IPS-20b (cell line): Measurements from ENCODE around the gene ITGB6.

Experiments
- H3K27ac ChIP-seq: one replicate; pipeline ENCODE4 v1.5.1; 2013; ENCODE audit warnings: low read length
- H3K27me3 ChIP-seq: 2 replicates; pipeline ENCODE4 v1.6.1; 2013; ENCODE audit warnings: mild to moderate bottlenecking, low read length, inconsistent platforms; ENCODE audit not compliant: insufficient read depth
- H3K36me3 ChIP-seq: 2 replicates; pipeline ENCODE4 v1.6.1; 2013; ENCODE audit warnings: low read depth, mild to moderate bottlenecking, inconsistent platforms, low read length, moderate library complexity; ENCODE audit not compliant: insufficient read depth
- H3K4me1 ChIP-seq: 2 replicates; pipeline ENCODE4 v1.6.1; 2013; ENCODE audit warnings: mild to moderate bottlenecking, control low read depth, inconsistent platforms, low read length, moderate library complexity; ENCODE audit not compliant: insufficient read depth
- H3K4me3 ChIP-seq: 2 replicates; pipeline ENCODE4 v1.5.1; 2013; ENCODE audit warnings: mild to moderate bottlenecking, low read length, inconsistent platforms
- H3K9ac ChIP-seq: 2 replicates; pipeline ENCODE4 v1.6.1; 2013; ENCODE audit warnings: low read depth, mild to moderate bottlenecking, inconsistent platforms, low read length, moderate library complexity
- H3K9me3 ChIP-seq: 2 replicates; pipeline ENCODE4 v1.6.1; 2013; ENCODE audit warnings: mild to moderate bottlenecking, low read depth, low read length, inconsistent platforms; ENCODE audit not compliant: insufficient read depth

ITGB6 gene

GRCh38 chr2:160068906-160069305, 131.2 kb downstream of the ITGB6 start:
- Histone ChIP-seq H3K9me3 (peaks cover 51% of the 10 kb centered on the region), H3K4me3 (no peak overlapping the region), H3K27ac (no peak overlapping the region), H3K27me3 (peaks cover 5% of the 10 kb centered on the region), H3K4me1 (no peaks in the 10 kb centered on the region), H3K9ac (no peak overlapping the region), H3K36me3 (no peaks in the 10 kb centered on the region)

DNA sequence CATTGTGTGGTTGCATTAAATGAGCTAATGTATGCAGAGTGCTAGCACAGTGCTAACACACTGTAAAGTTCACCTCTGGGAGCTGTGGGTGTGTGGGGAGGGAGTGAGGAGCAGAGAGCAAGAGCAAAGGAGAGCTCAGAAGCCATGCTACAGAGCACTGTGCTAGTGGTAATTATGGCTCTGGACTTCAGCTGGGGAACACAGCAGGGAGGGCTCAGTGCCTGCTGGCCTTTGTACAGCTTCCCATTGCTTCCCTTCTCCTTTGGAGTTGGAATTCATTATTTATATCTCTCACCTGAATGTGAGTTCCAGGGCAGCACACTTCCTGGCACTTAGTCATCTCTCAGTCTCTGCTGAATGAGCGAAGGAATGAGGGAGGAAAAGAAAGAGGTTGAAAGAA, 135.2 kb downstream of the ITGB6 start:
- peaks cover 36% of the 10 kb centered on the region for H3K9me3 ChIP-seq
- H3K36me3 ChIP-seq = no peaks in the 10 kb centered on the region
- no peak overlapping the region for H3K9ac ChIP-seq
- H3K4me3 ChIP-seq = no peak overlapping the region
- peaks cover 45% of the 10 kb centered on the region for H3K27me3 ChIP-seq
- peaks cover 8% of the 10 kb centered on the region for H3K4me1 ChIP-seq
- no peak overlapping the region for H3K27ac ChIP-seq

- H3K4me3 ChIP-seq = no peak overlapping the region
- H3K9me3 ChIP-seq = peaks cover 27% of the 10 kb centered on the region
- no peaks in the 10 kb centered on the region for H3K36me3 ChIP-seq
- H3K4me1 ChIP-seq = peaks cover 8% of the 10 kb centered on the region
- no peak overlapping the region for H3K9ac ChIP-seq
- peaks cover 45% of the 10 kb centered on the region for H3K27me3 ChIP-seq
- H3K27ac ChIP-seq = no peak overlapping the region
Measured at GRCh38 chr2:160063879-160064612, 136.0 kb downstream of the ITGB6 start.

- Histone ChIP-seq H3K9me3 (peaks cover 19% of the 10 kb centered on the region), H3K27me3 (peaks cover 45% of the 10 kb centered on the region), H3K9ac (no peak overlapping the region), H3K36me3 (no peaks in the 10 kb centered on the region), H3K4me3 (peak overlapping the region; percentile 82; the same call in 1 of the 2 replicates), H3K27ac (no peak overlapping the region), H3K4me1 (peaks cover 8% of the 10 kb centered on the region)
Measured at GRCh38 chr2:160063271-160063670, 136.8 kb downstream of the ITGB6 start.

DNA sequence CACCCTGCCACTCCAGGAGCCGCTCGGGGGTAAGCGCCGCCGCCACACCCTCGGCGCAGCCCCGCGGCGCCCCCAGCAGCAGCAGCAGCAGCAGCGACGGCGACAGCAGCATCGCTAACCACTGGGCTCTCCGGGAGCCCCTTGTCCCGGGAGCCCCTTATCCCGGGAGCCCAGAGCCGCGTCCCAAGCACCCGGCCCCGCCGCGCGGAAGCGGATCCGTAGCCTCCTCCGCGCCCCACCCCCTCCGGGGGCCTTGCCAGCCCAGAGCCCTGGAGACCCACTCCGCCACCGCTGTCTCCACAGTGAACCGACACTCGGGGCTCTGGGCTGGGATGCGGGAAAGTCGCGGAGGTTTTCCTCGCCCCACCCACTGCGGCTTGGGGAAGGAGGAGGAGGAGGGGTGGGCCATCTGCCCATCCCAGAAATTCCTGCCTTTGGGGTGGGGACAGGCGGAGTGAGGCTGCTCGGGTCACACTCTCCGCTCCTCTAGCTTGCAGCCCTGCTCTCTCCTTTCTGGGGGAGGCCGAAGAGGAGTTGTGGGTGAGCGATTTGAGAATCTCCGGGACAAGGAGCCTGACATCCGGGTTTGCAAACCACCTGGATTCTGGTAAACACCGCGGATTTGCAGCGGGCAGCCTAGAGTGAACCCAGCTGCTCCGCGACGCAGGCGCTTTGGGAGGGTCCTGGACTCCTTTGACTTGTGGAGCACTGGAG, 137.6 kb downstream of the ITGB6 start, which contains the start of gene PLA2R1:
Gene PLA2R1, minus strand, starts transcription at position 324 of the 714 bp plus-strand sequence. Its CDS starts 212 bp downstream, at position 112.
- peak within 1 kb of the TSS; percentile 37; the same call in 1 of the 2 replicates for H3K9ac ChIP-seq

DNA sequence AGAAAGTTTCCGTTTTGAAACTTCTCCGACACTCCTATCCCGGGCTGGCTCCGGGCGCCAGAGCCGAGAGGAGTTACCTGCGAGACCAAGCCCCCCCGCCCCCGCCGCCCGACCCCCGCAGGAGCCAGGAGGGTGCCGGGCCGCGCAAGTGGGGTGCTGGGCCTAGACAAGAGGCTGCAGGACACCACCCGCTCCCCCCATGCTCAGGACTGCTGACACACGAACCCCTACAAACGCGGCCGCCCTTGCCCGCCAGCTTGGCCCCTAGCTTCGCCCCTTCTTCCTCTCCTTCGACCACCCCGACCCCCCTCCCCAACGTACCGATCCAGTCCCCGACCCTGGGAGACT, 138.2 kb downstream of the ITGB6 start:
- peak overlapping the region; percentile 82; the same call in 1 of the 2 replicates for H3K4me3 ChIP-seq
- H3K9me3 ChIP-seq = peaks cover 6% of the 10 kb centered on the region; the same call in 1 of the 2 replicates
- H3K9ac ChIP-seq = peak overlapping the region; percentile 37; the same call in 1 of the 2 replicates
- no peak overlapping the region for H3K27ac ChIP-seq
- peaks cover 8% of the 10 kb centered on the region for H3K4me1 ChIP-seq
- no peaks in the 10 kb centered on the region for H3K36me3 ChIP-seq
- peaks cover 48% of the 10 kb centered on the region for H3K27me3 ChIP-seq

More for the DNA sequence above, 137.6 kb downstream of the ITGB6 start, which contains the start of gene PLA2R1:
- Histone ChIP-seq H3K4me3 (peak within 1 kb of the TSS; percentile 82), H3K36me3 (no peaks in the 10 kb centered on the region), H3K4me1 (peaks cover 8% of the 10 kb centered on the region), H3K27me3 (peaks cover 47% of the 10 kb centered on the region), H3K9me3 (peaks cover 11% of the 10 kb centered on the region; the same call in 1 of the 2 replicates), H3K27ac (no peak within 1 kb of the TSS)

GRCh38 chr2:160061533-160061932, 138.5 kb downstream of the ITGB6 start:
- no peak overlapping the region for H3K9ac ChIP-seq
- H3K27ac ChIP-seq = no peak overlapping the region
- H3K36me3 ChIP-seq = no peaks in the 10 kb centered on the region
- H3K9me3 ChIP-seq = peaks cover 2% of the 10 kb centered on the region; the same call in 1 of the 2 replicates
- H3K27me3 ChIP-seq = peaks cover 48% of the 10 kb centered on the region
- H3K4me1 ChIP-seq = peaks cover 8% of the 10 kb centered on the region
- peak overlapping the region; percentile 82; the same call in 1 of the 2 replicates for H3K4me3 ChIP-seq

GRCh38 chr2:160060297-160060696, 139.8 kb downstream of the ITGB6 start:
- Histone ChIP-seq H3K9me3 (no peaks in the 10 kb centered on the region), H3K9ac (no peak overlapping the region), H3K4me1 (peaks cover 11% of the 10 kb centered on the region), H3K27me3 (peaks cover 48% of the 10 kb centered on the region), H3K27ac (no peak overlapping the region), H3K36me3 (no peaks in the 10 kb centered on the region), H3K4me3 (no peak overlapping the region)

DNA sequence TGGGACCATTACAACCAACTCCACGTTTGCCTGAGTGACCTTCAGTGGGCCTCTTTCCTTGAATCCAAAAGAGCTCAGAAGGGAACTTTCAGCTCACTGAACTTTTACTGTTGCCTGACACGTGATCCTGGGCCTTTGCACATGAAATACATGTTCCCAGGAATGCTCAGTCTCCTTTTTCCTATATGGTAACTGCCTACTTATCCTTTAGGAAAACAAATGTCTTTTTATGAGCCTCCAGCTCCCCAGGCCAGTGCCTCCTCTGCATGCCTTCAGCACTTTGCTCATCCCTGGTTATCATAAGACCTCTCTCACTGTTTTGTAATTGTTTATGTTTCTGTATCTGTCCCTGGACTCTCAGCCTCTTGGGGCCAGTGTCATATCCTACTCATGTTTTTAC, 142.7 kb downstream of the ITGB6 start:
- Histone ChIP-seq H3K4me3 (no peak overlapping the region), H3K4me1 (peaks cover 7% of the 10 kb centered on the region; the same call in 1 of the 2 replicates), H3K9me3 (no peaks in the 10 kb centered on the region), H3K9ac (no peak overlapping the region), H3K27me3 (peaks cover 27% of the 10 kb centered on the region), H3K27ac (no peak overlapping the region), H3K36me3 (no peaks in the 10 kb centered on the region)

DNA sequence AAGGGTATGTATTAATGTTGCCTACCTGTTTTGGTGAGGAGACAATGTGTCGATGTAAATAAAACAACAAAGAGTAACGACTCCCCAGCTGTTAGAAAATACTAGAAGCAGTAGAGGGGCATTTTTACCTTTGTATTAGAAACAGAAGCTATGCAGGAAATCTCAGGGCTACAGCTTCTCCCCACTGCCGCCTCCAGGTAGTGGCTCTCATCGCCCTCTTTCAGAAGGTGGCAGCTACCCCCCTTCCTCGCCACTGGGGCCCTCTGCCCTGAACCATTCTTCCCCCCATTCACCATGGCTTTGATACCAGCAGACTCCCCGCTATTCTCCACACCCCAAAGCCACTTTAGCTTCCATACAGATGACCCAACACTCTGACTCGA, 144.4 kb downstream of the ITGB6 start:
- Histone ChIP-seq H3K27ac (no peak overlapping the region), H3K9ac (no peak overlapping the region), H3K36me3 (no peaks in the 10 kb centered on the region), H3K4me1 (peaks cover 13% of the 10 kb centered on the region), H3K9me3 (no peaks in the 10 kb centered on the region), H3K27me3 (peaks cover 11% of the 10 kb centered on the region), H3K4me3 (peak overlapping the region; percentile 37; the same call in 1 of the 2 replicates)

- no peaks in the 10 kb centered on the region for H3K36me3 ChIP-seq
- peaks cover 13% of the 10 kb centered on the region for H3K4me1 ChIP-seq
- H3K27ac ChIP-seq = no peak overlapping the region
- peak overlapping the region; percentile 37; the same call in 1 of the 2 replicates for H3K4me3 ChIP-seq
- peaks cover 5% of the 10 kb centered on the region; the same call in 1 of the 2 replicates for H3K27me3 ChIP-seq
- H3K9me3 ChIP-seq = no peaks in the 10 kb centered on the region
- no peak overlapping the region for H3K9ac ChIP-seq
Measured at GRCh38 chr2:160054984-160055725, 144.9 kb downstream of the ITGB6 start.
